Dermis lymphatic vessel endothelial cell (primary cell): ENCODE measurements around the gene CREBL2. TPM values are rescaled to one million over a fixed set of nuclear protein-coding genes. Genes with fewer than 3 reads are reported as not detected.

Experiments
- total RNA-seq: library from RNA; depleted of rRNA; stranded (reverse); fragments of >200 nt; gene quantifications from 2 replicates; pipeline ENCODE4 v1.2.1, GENCODE V29; 2014

The CREBL2 gene, protein sequence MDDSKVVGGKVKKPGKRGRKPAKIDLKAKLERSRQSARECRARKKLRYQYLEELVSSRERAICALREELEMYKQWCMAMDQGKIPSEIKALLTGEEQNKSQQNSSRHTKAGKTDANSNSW
- total RNA-seq: 42.9 and 47.0 TPM in 2 replicates

DNA sequence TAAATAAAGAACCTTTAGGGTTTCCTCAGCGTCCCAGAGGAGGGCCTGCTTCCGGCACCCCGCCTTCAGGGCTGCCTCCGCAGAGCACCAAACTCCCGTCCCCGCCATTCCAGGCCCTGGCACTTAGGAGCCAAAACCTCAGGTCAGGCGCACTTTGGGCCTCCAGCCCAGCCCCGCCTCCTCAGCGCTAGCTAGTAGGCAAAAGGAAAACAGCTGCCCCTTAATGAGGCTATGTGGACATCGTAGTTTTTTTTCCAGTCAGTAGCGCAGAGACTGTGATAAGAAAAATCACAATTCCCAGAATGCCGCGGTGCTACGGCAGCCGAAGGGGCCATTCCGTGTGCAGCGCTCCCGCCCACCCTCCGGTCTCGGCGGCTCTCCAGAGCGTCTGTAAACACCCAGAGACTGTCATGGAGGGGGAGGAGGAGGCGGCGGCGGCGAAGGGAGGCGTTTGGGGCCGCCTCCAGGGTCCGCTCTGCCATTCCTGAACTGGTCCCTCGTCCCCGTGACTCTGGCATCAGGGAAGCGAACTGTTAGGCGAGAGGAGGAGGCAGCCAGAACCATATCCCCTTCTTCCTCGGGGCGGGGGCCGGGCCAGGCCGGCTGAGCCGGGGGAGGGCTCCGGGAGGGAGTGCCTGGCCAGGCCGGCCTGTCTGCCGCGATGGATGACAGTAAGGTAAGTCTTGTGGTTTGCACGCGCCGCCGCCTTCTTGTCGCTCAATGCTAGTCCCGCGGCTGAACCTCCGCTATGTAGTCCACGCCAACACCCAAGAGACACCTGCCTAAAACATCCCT is at the start of gene CREBL2:
Gene CREBL2 (plus strand): TSS at position 365 of the 795 bp plus-strand sequence. CDS start 297 bp downstream, at position 662.

DNA sequence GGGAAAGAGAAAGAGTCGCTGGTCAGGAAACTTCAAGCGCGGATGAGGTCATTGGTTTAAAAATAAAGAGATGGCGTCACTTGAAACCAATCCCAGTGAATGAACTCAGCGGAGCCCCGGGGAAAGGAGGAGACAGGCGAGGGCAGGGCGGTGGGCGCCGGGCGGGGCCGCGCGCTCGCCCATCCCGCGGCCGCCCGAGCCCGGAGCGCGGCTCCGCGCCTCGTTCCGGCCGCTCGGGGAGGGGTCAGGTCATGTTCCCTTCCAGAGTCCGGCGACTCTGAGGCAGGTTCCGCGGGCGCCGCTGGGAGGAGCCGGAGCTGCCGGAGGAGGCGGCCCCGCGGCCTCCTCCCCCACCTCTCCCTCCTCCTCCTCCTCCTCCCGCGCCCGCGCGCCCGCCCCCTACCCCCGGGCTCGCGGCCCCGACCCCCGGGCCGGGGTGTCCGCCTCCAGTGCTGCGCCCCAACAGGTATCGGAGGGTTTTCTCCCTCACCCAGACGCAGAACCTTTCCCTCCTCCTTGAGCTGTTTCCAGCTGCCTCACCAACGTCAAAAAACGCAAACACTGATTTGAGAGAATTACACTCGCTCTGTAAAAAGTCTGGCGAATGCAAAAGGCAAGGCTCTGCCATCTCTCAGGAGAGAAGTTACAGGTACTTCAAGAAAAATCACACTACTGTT is 49.0 kb upstream of the CREBL2 start, which contains the start of gene DUSP16:
Gene DUSP16 (minus strand): TSS at position 279 of the 677 bp plus-strand sequence. CDS start 41,765 bp downstream, outside the sequence.

Other genes starting within 250 kb of the CREBL2 start
- gene DUSP16, start 49.0 kb upstream of the CREBL2 start, total RNA-seq: 5.4 and 5.7 TPM in 2 replicates
- 0.11 and 0.43 TPM in 2 replicates for gene GPR19, start 84.3 kb downstream of the CREBL2 start, total RNA-seq
- 122 and 143 TPM in 2 replicates for gene CDKN1B, start 105.5 kb downstream of the CREBL2 start, total RNA-seq
- gene APOLD1, start 173.8 kb downstream of the CREBL2 start, total RNA-seq: 80.7 and 97.2 TPM in 2 replicates
- gene DDX47, start 201.5 kb downstream of the CREBL2 start, total RNA-seq: 42.8 and 53.1 TPM in 2 replicates